HEK293 (cell line): Measurements from ENCODE around the gene CD82.

Experiments
- BCL11B ChIP-seq: fragments of 450-650 bp; formaldehyde crosslinking; IDR thresholded peaks from 2 replicates; pipeline ENCODE4 v1.5.1; 2016; ENCODE audit warnings: low read depth, missing biosample characterization, missing genetic modification characterization
- CTCF ChIP-seq: fragments of 450-650 bp; formaldehyde crosslinking; IDR thresholded peaks from 2 replicates; pipeline ENCODE4 v1.5.1; 2016; ENCODE audit warnings: missing biosample characterization, missing genetic modification characterization
- GLIS1 ChIP-seq: fragments of 450-650 bp; formaldehyde crosslinking; IDR thresholded peaks from 2 replicates; pipeline ENCODE4 v1.5.1; 2016; ENCODE audit warnings: missing biosample characterization, missing genetic modification characterization
- PRDM1 ChIP-seq: fragments of 450-650 bp; formaldehyde crosslinking; IDR thresholded peaks from 2 replicates; pipeline ENCODE4; 2016; ENCODE audit warnings: missing biosample characterization, missing genetic modification characterization
- ZNF121 ChIP-seq: fragments of 450-650 bp; formaldehyde crosslinking; IDR thresholded peaks from 2 replicates; pipeline ENCODE4 v1.5.1; 2016; ENCODE audit warnings: missing biosample characterization, missing genetic modification characterization
- ZNF169 ChIP-seq: fragments of 450-650 bp; formaldehyde crosslinking; IDR thresholded peaks from 2 replicates; pipeline ENCODE4 v1.5.1; 2016; ENCODE audit warnings: missing biosample characterization, missing genetic modification characterization
- ZNF274 ChIP-seq, 2 experiments: fragments of 200-500 bp in 1 of 2; fragments of 450-650 bp in 1 of 2; sonication (Bioruptor generic) in 1 of 2; formaldehyde crosslinking in 1 of 2; IDR thresholded peaks; 2 replicates each; pipeline versions ENCODE4 v1.5.1 to v1.6.1; 2014 to 2016; ENCODE audit warnings: borderline replicate concordance in 1 of 2, inconsistent platforms in 1 of 2, low read length in 1 of 2, missing biosample characterization in 1 of 2, missing genetic modification characterization in 1 of 2
- ZNF311 ChIP-seq: fragments of 450-650 bp; formaldehyde crosslinking; IDR thresholded peaks from 2 replicates; pipeline ENCODE4 v1.5.1; 2017; ENCODE audit warnings: missing biosample characterization, missing genetic modification characterization, borderline replicate concordance
- ZNF449 ChIP-seq: fragments of 450-650 bp; formaldehyde crosslinking; IDR thresholded peaks from 2 replicates; pipeline ENCODE4 v1.5.1; 2017; ENCODE audit warnings: missing biosample characterization, mild to moderate bottlenecking, missing genetic modification characterization, moderate library complexity
- ZNF791 ChIP-seq: fragments of 450-650 bp; formaldehyde crosslinking; IDR thresholded peaks from 2 replicates; pipeline ENCODE4 v1.5.1; 2016; ENCODE audit warnings: missing biosample characterization, missing genetic modification characterization

DNA sequence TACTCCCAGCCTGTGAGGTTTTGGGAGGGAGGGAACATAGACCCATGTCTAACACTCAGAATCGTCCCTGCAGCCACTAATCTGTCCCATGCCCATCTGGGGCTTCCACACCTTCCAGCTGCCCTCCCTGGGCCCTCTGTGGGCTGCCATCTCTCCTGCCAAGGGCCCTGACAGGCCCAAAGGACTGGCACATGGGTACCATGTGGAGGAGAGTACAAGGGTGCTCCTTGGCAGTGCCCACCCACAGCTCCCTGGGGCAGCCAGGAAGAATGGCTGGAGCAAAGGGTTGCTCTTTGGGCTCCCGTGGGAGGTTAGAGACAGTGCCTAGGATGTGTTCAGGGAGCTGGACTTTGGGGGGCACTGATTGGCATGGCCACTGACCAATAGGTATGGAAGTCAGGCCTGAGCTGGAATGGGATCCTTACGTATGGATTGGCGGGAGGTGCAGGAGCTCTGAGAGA is 56.8 kb downstream of the CD82 start:
- TF ChIP-seq ZNF121 (tag by site-specific recombination) (no peak), ZNF311 (tag by site-specific recombination) (no peak), CTCF (tag by site-specific recombination) (no peak), ZNF274 (IDR thresholded peaks at IDR 0.05; ENCODE audit: low read length) (no peak), ZNF274 (tag by site-specific recombination; IDR thresholded peaks at IDR 0.05; ENCODE audit: borderline replicate concordance) (no peak), ZNF169 (no peak), BCL11B (tag by site-specific recombination) (no peak), ZNF449 (tag by site-specific recombination) (no peak), PRDM1 (no peak), GLIS1 (tag by site-specific recombination) (no peak), ZNF791 (tag by site-specific recombination) (no peak)
